HG02943 (cell line): Measurements from ENCODE around the gene CELA2B.
A peak's percentile ranks its signal among the peaks of the same experiment; 100 is the strongest.

Experiments used
- ATAC-seq: cut with Tn5 transposase; IDR thresholded peaks from one replicate; pipeline ENCODE4 v1.9.1; 2021; ENCODE audit warnings: mild to moderate bottlenecking, low read depth, moderate library complexity; ENCODE audit not compliant: unreplicated experiment

Gene CELA2B

GRCh38 chr1:15523104-15524020, 47.5 kb downstream of the CELA2B start:
- ATAC-seq: no peak

- no peak for ATAC-seq
These were observed 48.0 kb downstream of the CELA2B start, which contains the start of gene CASP9 for GRCh38 chr1:15524021-15524282. Gene CASP9, minus strand, starts transcription at chr1:15524215. Its CDS starts 15 bp downstream, at chr1:15524200.

- peak; percentile 41 for ATAC-seq
These were observed 48.6 kb downstream of the CELA2B start for GRCh38 chr1:15524283-15525049.

GRCh38 chr1:15525050-15526020, 49.4 kb downstream of the CELA2B start:
- ATAC-seq: no peak

GRCh38 chr1:15526021-15526489, 50.2 kb downstream of the CELA2B start:
- no peak for ATAC-seq

GRCh38 chr1:15526490-15527339, 50.8 kb downstream of the CELA2B start, which contains the start of gene DNAJC16:
Gene DNAJC16, plus strand, starts transcription at chr1:15526848. Its CDS starts 2,258 bp downstream, at chr1:15529106.
- peak; percentile 68 for ATAC-seq

GRCh38 chr1:15531003-15531402, 55.1 kb downstream of the CELA2B start:
- ATAC-seq: no peak

GRCh38 chr1:15531682-15532081, 55.8 kb downstream of the CELA2B start:
- no peak for ATAC-seq

- no peak for ATAC-seq
These were observed 62.9 kb downstream of the CELA2B start for GRCh38 chr1:15538771-15539170.

- no peak for ATAC-seq
These were observed 64.3 kb downstream of the CELA2B start for GRCh38 chr1:15540186-15540585.
